IMR-90 (cell line): Measurements from ENCODE around the gene NSD2. TPM values are rescaled to one million over a fixed set of nuclear protein-coding genes. Genes with fewer than 3 reads are reported as not detected.

Experiments
- ATAC-seq: fragments of 200-7000 bp; cut with Tn5 transposase; 2 replicates; pipeline ENCODE4 v1.9.1; 2020; ENCODE audit warnings: low read depth, mild to moderate bottlenecking, moderate library complexity
- BruUV-seq: library from RNA; stranded (reverse); fragments of 400-500 nt; replicated peaks from 2 replicates; lab custom pipeline; 2021; lab: Mats Ljungman, UMichigan
- CTCF ChIA-PET: fragments of 300-600 bp; formaldehyde crosslinking; extraction: SDS; loops from one replicate; lab custom pipeline; 2021; ENCODE audit warnings: antibody characterized with exemption; lab: Yijun Ruan, JAX
- POLR2A ChIA-PET: fragments of 300-600 bp; sonication (Branson Sonifier 250); formaldehyde crosslinking; loops from one replicate; lab custom pipeline; 2022; ENCODE audit warnings: antibody characterized with exemption; ENCODE audit not compliant: unreplicated experiment; lab: Charles Lee
- DNase-seq: peaks from one replicate; pipeline ENCODE4 v3.0.0; 2013
- H2AFZ ChIP-seq: replicated peaks from 2 replicates; pipeline ENCODE3; 2013; ENCODE audit warnings: low read length, mild to moderate bottlenecking; ENCODE audit not compliant: poor library complexity
- H2AK5ac ChIP-seq: 2 replicates; pipeline ENCODE4 v1.6.1; 2013; ENCODE audit warnings: low read depth, low read length, inconsistent platforms
- H2AK9ac ChIP-seq: replicated peaks from 2 replicates; pipeline ENCODE3; 2013; ENCODE audit warnings: mild to moderate bottlenecking, low read depth, low read length, moderate library complexity; ENCODE audit not compliant: poor library complexity
- H2BK120ac ChIP-seq: 2 replicates; pipeline ENCODE4 v1.6.1; 2013; ENCODE audit warnings: low read depth, low read length, inconsistent platforms
- H2BK15ac ChIP-seq: 3 replicates; pipeline ENCODE4 v1.6.1; 2013; ENCODE audit warnings: low read depth, low read length, inconsistent platforms
- H2BK20ac ChIP-seq: 2 replicates; pipeline ENCODE4 v1.6.1; 2013; ENCODE audit warnings: low read depth, mild to moderate bottlenecking, inconsistent platforms, low read length, moderate library complexity
- H2BK5ac ChIP-seq: 2 replicates; pipeline ENCODE4 v1.6.1; 2013; ENCODE audit warnings: mild to moderate bottlenecking, low read depth, low read length, inconsistent platforms; ENCODE audit not compliant: poor library complexity, severe bottlenecking
- H3K14ac ChIP-seq: replicated peaks from 2 replicates; pipeline ENCODE4 v1.6.1; 2013; ENCODE audit warnings: low read depth, low read length, inconsistent platforms
- H3K18ac ChIP-seq: 2 replicates; pipeline ENCODE4 v1.6.1; 2013; ENCODE audit warnings: low read depth, low read length, control low read depth
- H3K23ac ChIP-seq: 2 replicates; pipeline ENCODE4 v1.6.1; 2013; ENCODE audit warnings: low read depth, low read length, inconsistent platforms
- H3K27ac ChIP-seq: 2 replicates; pipeline ENCODE4 v1.5.1; 2013; ENCODE audit warnings: mild to moderate bottlenecking, control low read depth, low read length; ENCODE audit not compliant: insufficient read depth
- H3K27me3 ChIP-seq: 2 replicates; pipeline ENCODE4 v1.6.1; 2013; ENCODE audit warnings: low read length; ENCODE audit not compliant: control insufficient read depth, insufficient read depth
- H3K36me3 ChIP-seq: 2 replicates; pipeline ENCODE4 v1.6.1; 2013; ENCODE audit warnings: low read length, mixed read lengths; ENCODE audit not compliant: control insufficient read depth, insufficient read depth
- H3K4ac ChIP-seq: 2 replicates; pipeline ENCODE4 v1.6.1; 2013; ENCODE audit warnings: low read depth, low read length, inconsistent platforms
- H3K4me1 ChIP-seq: 2 replicates; pipeline ENCODE4 v1.6.1; 2013; ENCODE audit warnings: low read length, mixed read lengths; ENCODE audit not compliant: control insufficient read depth, insufficient read depth
- H3K4me2 ChIP-seq: 2 replicates; pipeline ENCODE4 v1.6.1; 2013; ENCODE audit warnings: low read depth, mild to moderate bottlenecking, control low read depth, low read length, moderate library complexity
- H3K4me3 ChIP-seq: 2 replicates; pipeline ENCODE4 v1.5.1; 2013; ENCODE audit warnings: low read depth, mild to moderate bottlenecking, control low read depth, low read length, moderate library complexity; ENCODE audit not compliant: insufficient read depth
- H3K56ac ChIP-seq: 2 replicates; pipeline ENCODE4 v1.6.1; 2013; ENCODE audit warnings: low read length, inconsistent platforms; ENCODE audit not compliant: insufficient read depth; ENCODE audit errors: extremely low read depth
- H3K79me1 ChIP-seq, 2 experiments: 2 replicates each; pipeline ENCODE4 v1.6.1; 2013; ENCODE audit warnings: low read length in 2 of 2, inconsistent platforms in 1 of 2, low read depth in 1 of 2
- H3K9ac ChIP-seq: 2 replicates; pipeline ENCODE4 v1.6.1; 2013; ENCODE audit warnings: low read depth, low read length, control low read depth
- H3K9me1 ChIP-seq: 2 replicates; pipeline ENCODE4 v1.6.1; 2013; ENCODE audit warnings: low read length, inconsistent platforms; ENCODE audit not compliant: insufficient read depth
- H3K9me3 ChIP-seq: 2 replicates; pipeline ENCODE4 v1.6.1; 2013; ENCODE audit warnings: low read length; ENCODE audit not compliant: control insufficient read depth, insufficient read depth
- H4K20me1 ChIP-seq: 2 replicates; pipeline ENCODE4 v1.6.1; 2013; ENCODE audit warnings: low read length, inconsistent platforms; ENCODE audit not compliant: insufficient read depth
- H4K5ac ChIP-seq: 2 replicates; pipeline ENCODE4 v1.6.1; 2013; ENCODE audit warnings: mild to moderate bottlenecking, low read depth, low read length, control low read depth
- H4K8ac ChIP-seq, 2 experiments: 2 replicates each; pipeline ENCODE4 v1.6.1; 2013; ENCODE audit warnings: low read depth in 2 of 2, low read length in 2 of 2, control low read depth in 1 of 2, inconsistent platforms in 1 of 2
- H4K91ac ChIP-seq: 2 replicates; pipeline ENCODE4 v1.6.1; 2013; ENCODE audit warnings: low read depth, low read length, inconsistent platforms; ENCODE audit not compliant: insufficient read depth
- BHLHE40 ChIP-seq: fragments of 150-350 bp; IDR thresholded peaks from 2 replicates; pipeline ENCODE4 v1.6.1; 2016; ENCODE audit warnings: mild to moderate bottlenecking, low read depth, low read length
- CHD1 ChIP-seq: IDR thresholded peaks from 2 replicates; pipeline ENCODE4 v1.6.1; 2012; ENCODE audit warnings: low read depth, low read length, improper control_type of control experiment
- FOS ChIP-seq: fragments of 150-350 bp; IDR thresholded peaks from 2 replicates; pipeline ENCODE4 v1.6.1; 2016; ENCODE audit warnings: low read depth, low read length
- MAFK ChIP-seq: IDR thresholded peaks from 2 replicates; pipeline ENCODE4 v1.6.1; 2012; ENCODE audit warnings: low read depth, low read length, improper control_type of control experiment
- MAZ ChIP-seq: IDR thresholded peaks from 2 replicates; pipeline ENCODE4 v1.6.1; 2012; ENCODE audit warnings: low read depth, mild to moderate bottlenecking, low read length, improper control_type of control experiment, moderate library complexity, borderline replicate concordance
- MXI1 ChIP-seq: IDR thresholded peaks from 2 replicates; pipeline ENCODE4 v1.6.1; 2012; ENCODE audit warnings: low read depth, mild to moderate bottlenecking, low read length, moderate library complexity, borderline replicate concordance
- NFE2L2 ChIP-seq: fragments of 150-350 bp; IDR thresholded peaks from 2 replicates; pipeline ENCODE4 v1.6.1; 2016; ENCODE audit warnings: low read depth, mild to moderate bottlenecking, low read length
- RAD21 ChIP-seq: IDR thresholded peaks from 2 replicates; pipeline ENCODE4 v1.6.1; 2012; ENCODE audit warnings: low read length, improper control_type of control experiment
- RCOR1 ChIP-seq: IDR thresholded peaks from 2 replicates; pipeline ENCODE4 v1.6.1; 2012; ENCODE audit warnings: mild to moderate bottlenecking, low read length, improper control_type of control experiment; ENCODE audit not compliant: insufficient replicate concordance
- RFX5 ChIP-seq: IDR thresholded peaks from 2 replicates; pipeline ENCODE4 v1.8.0; 2012; ENCODE audit warnings: low read depth, mild to moderate bottlenecking, low read length, moderate library complexity
- SMC3 ChIP-seq: fragments of 150-350 bp; IDR thresholded peaks from 2 replicates; pipeline ENCODE4 v1.6.1; 2016; ENCODE audit warnings: low read depth, mild to moderate bottlenecking, antibody characterized with exemption, low read length, moderate library complexity
- WGBS, 2 experiments: methylation state at CpG; one replicate each; pipeline versions ENCODE4 v1.1.5 to v1.1.7; 2013; ENCODE audit warnings: missing lambda C conversion rate in 2 of 2; ENCODE audit not compliant: insufficient read length in 1 of 2; ENCODE audit errors: extremely low coverage in 2 of 2; 5-methylcytosine and 5-hydroxymethylcytosine counted together
- dilution Hi-C: fragments of 300-500 bp; cut with HindIII; formaldehyde crosslinking; loops from one replicate; pipeline ENCODE4 v1.14.3; 2018; ENCODE audit warnings: low sequenced_read_pairs; ENCODE audit not compliant: unreplicated experiment
- in situ Hi-C: fragments of 300-500 bp; cut with MboI; formaldehyde crosslinking; loops from 3 replicates; pipeline ENCODE4 v1.14.3; 2019; ENCODE audit warnings: low sequenced_read_pairs, inconsistent platforms, mixed read lengths
- intact Hi-C: fragments of 100-400 bp; cut with micrococcal nuclease; formaldehyde crosslinking; loops from 2 replicates; pipeline ENCODE4 v1.10.0; 2022
- polyA plus RNA-seq, 3 experiments: library from polyadenylated mRNA; depleted of rRNA; stranded (reverse); fragments of >200 nt; gene quantifications; 2 replicates each; pipeline ENCODE4 v1.2.3, GENCODE V29; 2012; ENCODE audit warnings: low replicate concordance in 1 of 3
- total RNA-seq: library from RNA; depleted of rRNA; stranded (reverse); fragments of >200 nt; gene quantifications from 2 replicates; pipeline ENCODE4 v1.2.3, GENCODE V29; 2012
- TF ChIP-seq, protein P1 (sequence below): conservative IDR thresholded peaks from 2 replicates; pipeline ENCODE4 v1.5.1; 2012; ENCODE audit warnings: mild to moderate bottlenecking, low read depth, low read length, improper control_type of control experiment
- TF ChIP-seq, protein P2 (sequence below): fragments of 150-350 bp; IDR thresholded peaks from 2 replicates; pipeline ENCODE4 v1.6.1; 2016; ENCODE audit warnings: low read depth, mild to moderate bottlenecking, low read length, moderate library complexity, borderline replicate concordance

The NSD2 gene
- total and polyA plus RNA-seq, 2 of the 4 experiments (the other 2 are of a cell fraction) = 35.9 to 68.1 TPM

DNA sequence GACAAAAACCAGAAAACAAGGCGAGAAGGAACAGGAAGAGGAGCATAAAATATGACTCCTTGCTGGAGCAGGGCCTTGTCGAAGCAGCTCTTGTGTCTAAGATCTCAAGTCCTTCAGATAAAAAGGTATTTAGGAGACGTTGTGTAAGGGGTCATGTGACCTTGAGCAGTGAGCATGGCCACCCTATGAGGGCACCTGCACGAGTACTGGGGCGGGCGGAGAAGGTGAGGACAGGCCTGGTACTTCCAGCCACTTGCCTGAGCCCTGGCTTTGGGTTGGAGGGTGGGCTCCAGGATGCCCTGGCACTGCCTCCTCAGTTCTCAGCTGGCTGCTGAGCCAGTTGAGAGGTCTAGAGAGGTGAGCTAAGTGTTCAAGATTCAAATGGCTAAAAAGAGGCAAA lies 29.9 kb downstream of the NSD2 start:
- no peak overlapping the region for H3K56ac ChIP-seq
- peaks cover 3% of the 10 kb centered on the region for H3K9me1 ChIP-seq
- no peak for ATAC-seq
- no peak overlapping the region for H4K91ac ChIP-seq
- H4K8ac ChIP-seq = no peak overlapping the region; a peak in 1 of 4 replicates
- no peak overlapping the region for H3K23ac ChIP-seq
- TF ChIP-seq NFE2L2 (no peak), CHD1 (no peak), RCOR1 (no peak), RFX5 (no peak), SMC3 (no peak), FOS (no peak), BHLHE40 (no peak), MXI1 (no peak), RAD21 (no peak), MAFK (no peak), MAZ (no peak)
- TF ChIP-seq, protein P1, sequence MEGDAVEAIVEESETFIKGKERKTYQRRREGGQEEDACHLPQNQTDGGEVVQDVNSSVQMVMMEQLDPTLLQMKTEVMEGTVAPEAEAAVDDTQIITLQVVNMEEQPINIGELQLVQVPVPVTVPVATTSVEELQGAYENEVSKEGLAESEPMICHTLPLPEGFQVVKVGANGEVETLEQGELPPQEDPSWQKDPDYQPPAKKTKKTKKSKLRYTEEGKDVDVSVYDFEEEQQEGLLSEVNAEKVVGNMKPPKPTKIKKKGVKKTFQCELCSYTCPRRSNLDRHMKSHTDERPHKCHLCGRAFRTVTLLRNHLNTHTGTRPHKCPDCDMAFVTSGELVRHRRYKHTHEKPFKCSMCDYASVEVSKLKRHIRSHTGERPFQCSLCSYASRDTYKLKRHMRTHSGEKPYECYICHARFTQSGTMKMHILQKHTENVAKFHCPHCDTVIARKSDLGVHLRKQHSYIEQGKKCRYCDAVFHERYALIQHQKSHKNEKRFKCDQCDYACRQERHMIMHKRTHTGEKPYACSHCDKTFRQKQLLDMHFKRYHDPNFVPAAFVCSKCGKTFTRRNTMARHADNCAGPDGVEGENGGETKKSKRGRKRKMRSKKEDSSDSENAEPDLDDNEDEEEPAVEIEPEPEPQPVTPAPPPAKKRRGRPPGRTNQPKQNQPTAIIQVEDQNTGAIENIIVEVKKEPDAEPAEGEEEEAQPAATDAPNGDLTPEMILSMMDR = no peak
- TF ChIP-seq, protein P2, sequence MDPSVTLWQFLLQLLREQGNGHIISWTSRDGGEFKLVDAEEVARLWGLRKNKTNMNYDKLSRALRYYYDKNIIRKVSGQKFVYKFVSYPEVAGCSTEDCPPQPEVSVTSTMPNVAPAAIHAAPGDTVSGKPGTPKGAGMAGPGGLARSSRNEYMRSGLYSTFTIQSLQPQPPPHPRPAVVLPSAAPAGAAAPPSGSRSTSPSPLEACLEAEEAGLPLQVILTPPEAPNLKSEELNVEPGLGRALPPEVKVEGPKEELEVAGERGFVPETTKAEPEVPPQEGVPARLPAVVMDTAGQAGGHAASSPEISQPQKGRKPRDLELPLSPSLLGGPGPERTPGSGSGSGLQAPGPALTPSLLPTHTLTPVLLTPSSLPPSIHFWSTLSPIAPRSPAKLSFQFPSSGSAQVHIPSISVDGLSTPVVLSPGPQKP = no peak
- H2BK15ac ChIP-seq = no peak overlapping the region
- H3K27ac ChIP-seq = no peak overlapping the region
- peaks cover 63% of the 10 kb centered on the region for H4K20me1 ChIP-seq
- H3K4me3 ChIP-seq = no peak overlapping the region
- no peak overlapping the region for H2BK5ac ChIP-seq
- peaks cover 13% of the 10 kb centered on the region for H3K36me3 ChIP-seq
- dilution Hi-C loops = no loop called here
- no peak overlapping the region for H2AFZ ChIP-seq
- H3K4me2 ChIP-seq = no peak overlapping the region
- peaks cover 2% of the 10 kb centered on the region; the same call in 1 of the 2 replicates for H3K4me1 ChIP-seq
- no peak overlapping the region for H2BK120ac ChIP-seq
- intact Hi-C loops = no loop called here
- in situ Hi-C loops = loop anchor here (5.0 kb wide), 1 partner anchor 159 kb away; no protein-coding TSS in a partner anchor
- H3K4ac ChIP-seq = no peak overlapping the region
- DNase-seq = no peak
- H3K9me3 ChIP-seq = no peaks in the 10 kb centered on the region
- no peak overlapping the region for H2AK9ac ChIP-seq
- H2BK20ac ChIP-seq = no peak overlapping the region
- WGBS, 2 experiments = 80% methylated on average over 1 of the region's 6 CpGs; no CpG with 5 or more reads in 1 of the 2 experiments
- no peaks in the 10 kb centered on the region for H3K27me3 ChIP-seq
- H2AK5ac ChIP-seq = no peak overlapping the region
- no peak overlapping the region for H3K14ac ChIP-seq
- H3K79me1 ChIP-seq = peaks cover 35 to 65% of the 10 kb centered on the region in 2 experiments
- CTCF ChIA-PET = no interaction called here
- no peak overlapping the region for H3K9ac ChIP-seq
- POLR2A ChIA-PET = no interaction called here
- no TSS peak for BruUV-seq
- no peak overlapping the region for H4K5ac ChIP-seq
- H3K18ac ChIP-seq = no peak overlapping the region
